A673 (cell line): ENCODE results near the gene PROK2.

Source experiments
- EZH2 ChIP-seq: fragments of 200-600 bp; sonication (generic); IDR thresholded peaks from 2 replicates; pipeline ENCODE4 v1.6.1; 2017; ENCODE audit warnings: borderline replicate concordance, low read depth, mild to moderate bottlenecking, mixed read lengths, antibody characterized with exemption, low read length; ENCODE audit not compliant: poor library complexity, severe bottlenecking
- TF ChIP-seq, protein P1 (sequence below): fragments of 300-800, 200-600 bp; sonication (generic); conservative IDR thresholded peaks from 2 replicates; pipeline ENCODE4 v1.5.1; 2017; ENCODE audit warnings: low read depth, mild to moderate bottlenecking, antibody characterized with exemption, low read length, moderate library complexity, mixed read lengths

DNA sequence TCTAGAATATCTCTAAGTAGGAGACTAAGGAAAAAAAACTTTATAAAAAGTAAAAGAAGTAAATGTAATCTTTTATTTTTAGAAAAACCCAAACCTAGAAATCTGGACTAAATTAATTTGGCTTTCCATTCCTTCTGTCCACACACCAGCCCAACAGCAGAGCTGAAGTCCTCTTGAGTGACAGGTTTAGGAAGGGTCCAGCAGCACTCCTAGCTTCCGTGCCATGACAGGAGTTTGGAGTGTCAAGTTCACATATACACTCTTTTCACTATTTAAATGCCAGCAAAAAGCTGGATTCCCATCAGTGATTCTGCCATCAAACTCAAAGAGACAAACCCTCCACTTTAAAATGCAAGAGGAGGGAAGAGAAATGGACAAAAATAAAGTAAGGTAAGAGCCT, 13.1 kb downstream of the PROK2 start:
- TF ChIP-seq, protein P1, sequence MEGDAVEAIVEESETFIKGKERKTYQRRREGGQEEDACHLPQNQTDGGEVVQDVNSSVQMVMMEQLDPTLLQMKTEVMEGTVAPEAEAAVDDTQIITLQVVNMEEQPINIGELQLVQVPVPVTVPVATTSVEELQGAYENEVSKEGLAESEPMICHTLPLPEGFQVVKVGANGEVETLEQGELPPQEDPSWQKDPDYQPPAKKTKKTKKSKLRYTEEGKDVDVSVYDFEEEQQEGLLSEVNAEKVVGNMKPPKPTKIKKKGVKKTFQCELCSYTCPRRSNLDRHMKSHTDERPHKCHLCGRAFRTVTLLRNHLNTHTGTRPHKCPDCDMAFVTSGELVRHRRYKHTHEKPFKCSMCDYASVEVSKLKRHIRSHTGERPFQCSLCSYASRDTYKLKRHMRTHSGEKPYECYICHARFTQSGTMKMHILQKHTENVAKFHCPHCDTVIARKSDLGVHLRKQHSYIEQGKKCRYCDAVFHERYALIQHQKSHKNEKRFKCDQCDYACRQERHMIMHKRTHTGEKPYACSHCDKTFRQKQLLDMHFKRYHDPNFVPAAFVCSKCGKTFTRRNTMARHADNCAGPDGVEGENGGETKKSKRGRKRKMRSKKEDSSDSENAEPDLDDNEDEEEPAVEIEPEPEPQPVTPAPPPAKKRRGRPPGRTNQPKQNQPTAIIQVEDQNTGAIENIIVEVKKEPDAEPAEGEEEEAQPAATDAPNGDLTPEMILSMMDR: no peak
- no peak for TF ChIP-seq EZH2
